PC-3 (cell line): ENCODE data around the gene C17orf58.

Experiments
- CTCF ChIP-seq: fragments of 300-600 bp; sonication (generic); conservative IDR thresholded peaks from 2 replicates; pipeline ENCODE4 v1.5.1; 2017; ENCODE audit warnings: antibody characterized with exemption, low read depth, mild to moderate bottlenecking, low read length
- EZH2 ChIP-seq: fragments of 300-600 bp; sonication (generic); IDR thresholded peaks from one replicate; pipeline ENCODE4 v1.6.1; 2017; ENCODE audit warnings: antibody characterized with exemption, mild to moderate bottlenecking, low read length; ENCODE audit not compliant: unreplicated experiment
- EZH2phosphoT487 ChIP-seq: fragments of 300-600 bp; sonication (generic); IDR thresholded peaks from 2 replicates; pipeline ENCODE4 v1.6.1; 2018; ENCODE audit warnings: mild to moderate bottlenecking, antibody characterized with exemption, low read length, borderline replicate concordance

DNA sequence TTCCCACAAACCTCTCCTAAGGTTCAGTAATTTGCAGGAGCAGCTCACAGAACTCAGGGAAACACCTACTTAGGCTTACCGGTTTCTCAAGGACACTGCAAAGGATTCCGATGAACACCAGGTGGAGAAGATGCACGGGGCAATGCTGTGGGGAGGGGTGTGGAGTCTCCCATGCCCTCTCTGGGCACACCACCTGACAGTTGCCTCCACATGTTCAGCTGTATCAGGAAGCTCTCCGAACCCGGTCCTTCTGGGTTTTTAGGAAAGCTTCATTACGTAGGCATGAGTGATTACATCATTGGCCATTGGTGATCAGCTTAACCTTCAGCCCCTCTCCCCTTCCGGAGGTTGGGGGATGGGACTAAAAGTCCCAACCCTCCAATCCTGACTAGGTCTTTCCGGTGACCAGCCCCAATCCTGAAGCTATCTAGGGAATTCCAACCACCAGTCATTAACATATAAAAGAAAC is 21.6 kb downstream of the C17orf58 start:
- TF ChIP-seq CTCF (no peak), EZH2 (no peak), EZH2phosphoT487 (no peak)
